Activated T-helper 17 cell treated with anti-CD3 and anti-CD28 coated beads, Interleukin-2, amount 50 U/mL, for 72 hours (primary cell): ENCODE data around the gene MORC3. TPM values are rescaled to one million over a fixed set of nuclear protein-coding genes. Genes with fewer than 3 reads are reported as not detected.
A peak's percentile ranks its signal among the peaks of the same experiment; 100 is the strongest.
"Not testable (repeated sequence)": the region's sequence is repeated elsewhere in the genome, so short reads cannot be mapped to it uniquely, and the experiment has no call there.

Experiments used
- ATAC-seq: fragments of 150-1000 bp; cut with Tn5 transposase; replicated peaks from 2 replicates; pipeline ENCODE4 v1.10.0; 2021; ENCODE audit warnings: mild to moderate bottlenecking, moderate library complexity
- H3K27ac Mint-ChIP-seq: one replicate; pipeline ENCODE4 v1.8.0; 2022; ENCODE audit warnings: mixed read lengths
- H3K27me3 Mint-ChIP-seq: one replicate; pipeline ENCODE4 v1.8.0; 2022; ENCODE audit warnings: mixed read lengths
- H3K36me3 Mint-ChIP-seq: one replicate; pipeline ENCODE4 v1.8.0; 2022; ENCODE audit warnings: low read depth, mild to moderate bottlenecking, mixed read lengths
- H3K4me1 Mint-ChIP-seq: one replicate; pipeline ENCODE4 v1.8.0; 2022; ENCODE audit warnings: mixed read lengths
- H3K4me3 Mint-ChIP-seq: one replicate; pipeline ENCODE4 v1.8.0; 2022; ENCODE audit warnings: mild to moderate bottlenecking, mixed read lengths
- H3K9me3 Mint-ChIP-seq: one replicate; pipeline ENCODE4 v1.8.0; 2022; ENCODE audit warnings: mixed read lengths
- total RNA-seq, 2 donors: library from RNA; stranded (reverse); gene quantifications; one replicate each; pipeline ENCODE4 v1.2.3, GENCODE V29; 2022

Gene MORC3, protein sequence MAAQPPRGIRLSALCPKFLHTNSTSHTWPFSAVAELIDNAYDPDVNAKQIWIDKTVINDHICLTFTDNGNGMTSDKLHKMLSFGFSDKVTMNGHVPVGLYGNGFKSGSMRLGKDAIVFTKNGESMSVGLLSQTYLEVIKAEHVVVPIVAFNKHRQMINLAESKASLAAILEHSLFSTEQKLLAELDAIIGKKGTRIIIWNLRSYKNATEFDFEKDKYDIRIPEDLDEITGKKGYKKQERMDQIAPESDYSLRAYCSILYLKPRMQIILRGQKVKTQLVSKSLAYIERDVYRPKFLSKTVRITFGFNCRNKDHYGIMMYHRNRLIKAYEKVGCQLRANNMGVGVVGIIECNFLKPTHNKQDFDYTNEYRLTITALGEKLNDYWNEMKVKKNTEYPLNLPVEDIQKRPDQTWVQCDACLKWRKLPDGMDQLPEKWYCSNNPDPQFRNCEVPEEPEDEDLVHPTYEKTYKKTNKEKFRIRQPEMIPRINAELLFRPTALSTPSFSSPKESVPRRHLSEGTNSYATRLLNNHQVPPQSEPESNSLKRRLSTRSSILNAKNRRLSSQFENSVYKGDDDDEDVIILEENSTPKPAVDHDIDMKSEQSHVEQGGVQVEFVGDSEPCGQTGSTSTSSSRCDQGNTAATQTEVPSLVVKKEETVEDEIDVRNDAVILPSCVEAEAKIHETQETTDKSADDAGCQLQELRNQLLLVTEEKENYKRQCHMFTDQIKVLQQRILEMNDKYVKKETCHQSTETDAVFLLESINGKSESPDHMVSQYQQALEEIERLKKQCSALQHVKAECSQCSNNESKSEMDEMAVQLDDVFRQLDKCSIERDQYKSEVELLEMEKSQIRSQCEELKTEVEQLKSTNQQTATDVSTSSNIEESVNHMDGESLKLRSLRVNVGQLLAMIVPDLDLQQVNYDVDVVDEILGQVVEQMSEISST
- total RNA-seq: 10 to 100 TPM; 29.5 to 52.4 TPM

DNA sequence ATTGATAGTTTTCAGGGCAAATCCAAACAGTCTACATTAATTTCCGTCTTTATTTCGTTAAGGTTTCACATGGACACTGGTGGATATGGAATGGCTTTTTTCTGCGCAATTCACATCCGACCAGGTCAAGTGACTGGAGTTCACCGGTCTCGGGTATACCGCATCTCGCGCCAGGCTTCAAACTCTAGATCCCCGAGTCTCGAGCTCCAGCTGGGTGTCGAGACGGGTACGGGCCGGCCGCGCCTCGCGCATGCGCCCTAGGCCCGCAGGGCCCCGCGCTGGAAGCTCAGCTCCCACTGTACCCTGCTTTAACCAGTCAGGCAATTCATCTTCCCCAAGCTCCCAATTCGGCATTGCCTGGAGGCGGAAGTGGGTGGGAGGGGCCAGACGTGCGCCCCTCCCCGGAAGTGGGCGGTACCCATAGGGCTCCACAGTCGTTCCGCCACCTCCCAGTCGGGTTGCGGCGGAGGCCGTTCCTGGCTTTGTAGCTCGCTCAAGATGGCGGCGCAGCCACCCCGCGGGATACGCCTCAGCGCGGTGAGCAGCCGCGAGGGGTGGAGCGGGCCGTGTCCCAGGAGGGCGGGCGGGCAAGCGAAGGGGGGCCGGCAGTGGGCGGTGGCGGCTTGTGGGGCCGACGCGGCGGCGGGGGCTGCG, at the start of gene MORC3:
Gene MORC3 (plus strand): TSS at position 431 of the 654 bp plus-strand sequence. CDS start 68 bp downstream, at position 499.
- peaks cover 25% of the 10 kb centered on the region for H3K4me1 Mint-ChIP-seq
- peak within 1 kb of the TSS; percentile 95 for H3K4me3 Mint-ChIP-seq
- H3K27me3 Mint-ChIP-seq: no peaks in the 10 kb centered on the region
- no peaks in the 10 kb centered on the region for H3K9me3 Mint-ChIP-seq
- H3K27ac Mint-ChIP-seq: peak within 1 kb of the TSS; percentile 97
- ATAC-seq: peak; percentile 91
- peaks cover 46% of the 10 kb centered on the region for H3K36me3 Mint-ChIP-seq

DNA sequence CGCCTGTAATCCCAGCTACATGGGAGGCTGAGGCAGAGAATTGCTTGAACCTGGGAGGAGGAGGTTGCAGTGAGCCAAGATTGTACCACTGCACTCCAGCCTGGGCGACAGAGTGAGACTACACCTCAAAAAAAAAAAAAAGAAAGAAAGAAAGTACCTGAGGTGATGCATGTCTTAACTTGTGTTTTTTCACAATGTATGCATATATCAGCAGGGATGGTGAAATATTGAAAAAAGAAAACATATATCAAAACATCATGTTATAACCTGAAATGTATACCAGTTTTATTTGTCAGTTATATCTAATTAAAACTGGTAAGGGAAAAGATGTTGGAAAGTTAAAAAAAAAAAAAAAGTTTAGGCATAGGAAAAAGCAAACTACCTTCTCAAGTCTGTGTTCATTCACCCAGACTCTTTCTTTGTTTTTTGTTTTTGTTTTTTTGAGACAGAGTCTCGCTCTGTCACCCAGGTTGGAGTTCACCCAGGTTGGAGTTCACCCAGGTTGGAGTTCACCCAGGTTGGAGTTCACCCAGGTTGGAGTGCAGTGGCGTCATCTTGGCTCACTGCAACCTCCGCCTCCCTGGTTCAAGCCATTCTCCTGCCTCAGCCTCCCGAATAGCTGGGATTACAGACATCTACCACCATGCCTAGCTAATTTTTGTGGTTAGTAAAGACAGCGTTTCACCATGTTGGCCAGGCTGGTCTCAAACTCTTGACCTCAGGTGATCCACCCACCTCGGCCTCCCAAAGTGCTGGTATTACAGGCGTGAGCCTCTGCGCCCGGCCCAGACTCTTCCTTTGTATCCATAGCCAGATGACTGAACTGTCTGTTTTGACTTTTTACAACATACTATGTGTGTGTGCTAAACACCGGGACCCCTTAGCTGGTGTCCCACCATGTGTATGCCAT, 49.0 kb upstream of the MORC3 start:
- H3K4me1 Mint-ChIP-seq, H3K27me3 Mint-ChIP-seq, H3K27ac Mint-ChIP-seq, H3K9me3 Mint-ChIP-seq, ATAC-seq, H3K4me3 Mint-ChIP-seq: not testable (repeated sequence)
- peaks cover 25% of the 10 kb centered on the region for H3K36me3 Mint-ChIP-seq

DNA sequence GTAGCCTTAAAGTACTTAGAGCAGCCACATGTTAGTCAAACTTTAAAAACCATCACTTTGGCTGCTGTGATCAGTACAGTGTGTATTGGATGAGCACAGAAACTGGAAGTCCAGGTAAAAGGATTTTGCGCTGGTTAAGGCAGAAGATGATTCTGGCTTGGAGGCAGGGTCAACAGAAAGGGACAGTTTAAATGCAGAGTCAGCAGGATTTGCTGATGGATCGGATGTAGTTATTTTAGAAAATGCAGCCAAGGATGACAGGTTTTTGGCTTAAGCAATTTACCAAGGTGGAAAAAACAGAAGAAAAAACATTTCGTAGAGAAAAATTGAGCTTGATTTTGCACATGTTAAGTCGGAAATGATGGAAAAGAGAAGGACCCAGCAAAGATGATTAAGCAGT, 45.9 kb upstream of the MORC3 start:
- Mint-ChIP-seq H3K9me3 (no peaks in the 10 kb centered on the region), H3K36me3 (peaks cover 45% of the 10 kb centered on the region), H3K27ac (peak overlapping the region; percentile 34), H3K27me3 (no peaks in the 10 kb centered on the region), H3K4me3 (no peak overlapping the region), H3K4me1 (peaks cover 4% of the 10 kb centered on the region)
- no peak for ATAC-seq

DNA sequence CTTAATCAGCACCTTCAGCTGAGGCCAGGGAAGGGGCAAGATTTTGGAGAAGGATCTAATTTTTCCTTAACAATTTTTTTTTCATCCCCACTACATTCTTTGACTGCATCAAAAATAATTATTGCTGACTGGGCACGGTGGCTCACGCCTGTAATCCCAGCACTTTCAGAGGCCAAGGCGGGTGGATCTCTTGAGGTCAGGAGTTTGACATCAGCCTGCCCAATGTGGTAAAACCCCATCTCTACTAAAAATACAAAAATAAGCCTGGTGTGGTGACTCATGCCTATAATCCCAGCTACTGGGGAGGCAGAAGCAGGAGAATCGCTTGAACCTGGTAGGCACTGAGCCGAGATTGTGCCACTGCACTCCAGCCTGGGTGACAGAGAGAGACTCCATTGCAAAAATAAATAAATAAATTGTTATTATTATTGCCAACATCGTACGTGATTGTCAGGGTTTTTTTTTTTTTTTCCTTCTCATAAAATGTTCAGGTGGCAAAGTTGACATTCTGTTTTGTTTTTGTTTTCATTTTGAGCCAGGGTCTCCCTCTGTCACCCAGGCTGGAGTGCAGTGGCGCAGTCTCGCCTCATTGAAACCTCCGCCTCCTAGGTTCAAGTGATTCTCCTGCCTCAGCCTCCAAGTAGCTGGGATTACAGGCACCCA, 37.3 kb upstream of the MORC3 start:
- no peaks in the 10 kb centered on the region for H3K9me3 Mint-ChIP-seq
- H3K36me3 Mint-ChIP-seq: peaks cover 57% of the 10 kb centered on the region
- H3K27ac Mint-ChIP-seq: no peak overlapping the region
- H3K4me1 Mint-ChIP-seq: no peaks in the 10 kb centered on the region
- H3K4me3 Mint-ChIP-seq: no peak overlapping the region
- no peaks in the 10 kb centered on the region for H3K27me3 Mint-ChIP-seq
- peak; percentile 62 for ATAC-seq

DNA sequence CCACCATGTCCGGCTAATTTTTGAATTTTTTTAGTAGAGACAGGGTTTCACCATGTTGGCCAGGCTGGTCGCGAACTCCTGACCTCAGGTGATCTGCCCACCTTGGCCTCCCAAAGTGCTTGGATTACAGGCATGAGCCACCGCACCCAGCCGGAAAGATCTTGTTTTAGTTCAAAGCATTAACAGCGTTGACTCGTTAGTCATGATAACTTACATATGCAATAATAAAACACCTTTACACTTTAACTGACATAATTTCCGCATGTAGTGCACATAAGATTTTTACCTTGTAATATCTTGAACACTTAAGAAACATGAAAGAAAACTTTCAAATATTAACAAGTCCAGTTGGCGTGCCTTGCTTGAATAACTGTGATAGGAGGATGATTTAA, 36.8 kb upstream of the MORC3 start:
- ATAC-seq, H3K27me3 Mint-ChIP-seq, H3K27ac Mint-ChIP-seq, H3K4me1 Mint-ChIP-seq, H3K9me3 Mint-ChIP-seq, H3K4me3 Mint-ChIP-seq: not testable (repeated sequence)
- peaks cover 52% of the 10 kb centered on the region for H3K36me3 Mint-ChIP-seq

DNA sequence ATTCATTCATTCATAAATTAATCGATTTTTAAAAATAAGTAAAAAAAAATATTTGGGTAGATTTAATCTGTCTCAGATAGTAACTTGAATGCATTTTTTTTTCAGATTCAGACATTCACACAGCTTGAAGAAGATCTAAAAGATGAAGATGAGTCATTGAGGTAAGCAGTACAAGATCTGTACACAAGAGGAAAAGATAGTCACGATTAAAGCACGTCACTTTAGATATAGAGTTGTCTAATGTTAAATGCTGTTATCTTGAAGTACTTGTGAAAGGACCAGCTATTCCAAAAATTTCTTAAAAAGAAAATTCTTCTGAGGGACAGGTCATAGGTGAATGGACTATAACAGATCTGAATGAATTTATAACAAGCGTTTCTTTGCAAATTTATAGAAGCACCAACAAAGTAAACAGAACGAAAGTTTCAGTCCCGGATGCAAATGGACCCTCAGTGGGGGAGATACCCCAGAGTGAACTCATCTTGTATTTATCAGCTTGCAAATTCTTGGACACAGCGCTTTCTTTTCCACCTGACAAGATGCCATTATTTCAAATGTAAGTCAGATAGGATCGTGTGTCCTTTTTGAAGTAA, 31.2 kb upstream of the MORC3 start:
- peak; percentile 82 for ATAC-seq
- peak overlapping the region; percentile 63 for H3K4me3 Mint-ChIP-seq
- peaks cover 18% of the 10 kb centered on the region for H3K4me1 Mint-ChIP-seq
- H3K27me3 Mint-ChIP-seq: no peaks in the 10 kb centered on the region
- no peaks in the 10 kb centered on the region for H3K9me3 Mint-ChIP-seq
- peak overlapping the region; percentile 91 for H3K27ac Mint-ChIP-seq
- H3K36me3 Mint-ChIP-seq: peaks cover 36% of the 10 kb centered on the region

DNA sequence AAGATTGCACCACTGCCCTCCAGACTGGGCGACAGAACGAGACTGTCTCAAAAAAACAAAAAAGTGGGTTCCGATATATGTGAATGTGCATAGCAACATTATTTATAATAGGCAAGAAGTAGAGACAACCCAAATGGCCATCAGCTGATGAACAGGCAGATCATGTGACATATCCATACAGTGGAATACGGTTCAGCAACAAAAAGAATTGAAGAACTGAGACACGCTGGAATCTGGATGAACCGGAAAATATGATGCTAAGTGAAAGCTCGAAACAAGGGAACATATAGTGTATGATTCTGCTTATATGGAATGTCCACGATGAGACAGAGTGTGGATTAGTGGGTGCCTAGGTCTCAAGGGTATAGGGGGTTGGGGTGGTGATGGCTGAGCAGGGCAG, 28.5 kb upstream of the MORC3 start:
- peaks cover 18% of the 10 kb centered on the region for H3K4me1 Mint-ChIP-seq
- H3K27ac Mint-ChIP-seq: no peak overlapping the region
- no peaks in the 10 kb centered on the region for H3K27me3 Mint-ChIP-seq
- H3K9me3 Mint-ChIP-seq: no peaks in the 10 kb centered on the region
- peaks cover 30% of the 10 kb centered on the region for H3K36me3 Mint-ChIP-seq
- no peak overlapping the region for H3K4me3 Mint-ChIP-seq
- no peak for ATAC-seq

DNA sequence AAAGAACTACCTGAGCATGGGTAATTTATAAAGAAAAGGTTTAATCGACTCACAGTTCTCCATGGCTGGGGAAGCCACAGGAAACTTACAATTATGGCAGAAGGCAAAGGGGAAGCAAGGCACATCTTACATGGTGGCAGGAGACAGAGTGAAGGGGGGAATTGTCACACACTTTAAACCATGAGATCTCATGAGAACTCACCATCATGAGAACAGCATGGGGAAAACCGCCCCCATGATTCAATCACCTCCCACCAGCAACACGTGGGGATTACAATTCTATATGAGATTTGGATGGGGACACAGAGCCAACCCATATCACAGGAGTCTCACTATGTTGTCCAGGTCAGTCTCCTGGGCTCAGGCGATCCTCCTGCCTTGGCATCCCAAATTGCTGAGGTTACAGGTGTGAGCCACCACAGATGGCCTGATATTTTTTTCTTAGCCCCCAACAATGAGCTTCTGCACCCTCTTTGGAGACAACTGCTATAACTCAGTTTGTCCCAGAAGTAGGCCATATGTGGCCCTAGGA, 22.5 kb upstream of the MORC3 start:
- H3K4me1 Mint-ChIP-seq: peaks cover 22% of the 10 kb centered on the region
- no peaks in the 10 kb centered on the region for H3K9me3 Mint-ChIP-seq
- peaks cover 10% of the 10 kb centered on the region for H3K36me3 Mint-ChIP-seq
- ATAC-seq: no peak
- no peaks in the 10 kb centered on the region for H3K27me3 Mint-ChIP-seq
- peak overlapping the region; percentile 73 for H3K4me3 Mint-ChIP-seq
- peak overlapping the region; percentile 84 for H3K27ac Mint-ChIP-seq

DNA sequence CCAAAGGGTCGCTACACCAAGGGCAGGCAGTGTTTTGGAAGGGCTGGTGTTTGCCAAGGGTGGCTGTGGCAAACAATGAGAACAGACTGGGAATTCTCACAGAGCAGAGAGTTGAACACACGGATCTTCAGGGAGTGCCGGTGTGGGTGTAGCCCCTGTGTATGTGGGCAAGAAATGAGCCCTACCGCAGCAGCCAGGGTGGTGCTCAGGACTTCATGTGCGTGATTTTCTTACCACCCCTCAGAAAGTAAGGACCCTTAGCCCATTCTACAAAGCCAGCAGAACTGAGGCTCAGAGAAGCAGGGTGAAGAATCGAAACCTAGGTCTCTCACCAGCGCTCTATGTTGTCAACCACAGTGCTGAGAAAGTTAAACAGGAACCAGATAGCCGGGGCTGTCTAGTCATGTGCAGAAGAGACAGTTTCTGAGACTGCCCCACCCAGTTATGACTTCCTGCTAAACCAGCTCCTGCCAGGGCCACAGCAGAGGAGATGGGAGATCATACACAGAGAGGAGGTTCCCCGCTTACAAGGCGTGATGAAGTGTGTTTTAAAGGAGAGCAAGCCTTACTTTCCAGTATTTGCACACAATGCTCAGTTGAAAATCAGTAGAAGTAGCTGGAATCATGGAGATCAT, 21.9 kb upstream of the MORC3 start:
- H3K4me1 Mint-ChIP-seq: peaks cover 22% of the 10 kb centered on the region
- ATAC-seq: peak; percentile 98
- peak overlapping the region; percentile 84 for H3K27ac Mint-ChIP-seq
- H3K9me3 Mint-ChIP-seq: no peaks in the 10 kb centered on the region
- peaks cover 5% of the 10 kb centered on the region for H3K36me3 Mint-ChIP-seq
- H3K27me3 Mint-ChIP-seq: no peaks in the 10 kb centered on the region
- H3K4me3 Mint-ChIP-seq: peak overlapping the region; percentile 73

DNA sequence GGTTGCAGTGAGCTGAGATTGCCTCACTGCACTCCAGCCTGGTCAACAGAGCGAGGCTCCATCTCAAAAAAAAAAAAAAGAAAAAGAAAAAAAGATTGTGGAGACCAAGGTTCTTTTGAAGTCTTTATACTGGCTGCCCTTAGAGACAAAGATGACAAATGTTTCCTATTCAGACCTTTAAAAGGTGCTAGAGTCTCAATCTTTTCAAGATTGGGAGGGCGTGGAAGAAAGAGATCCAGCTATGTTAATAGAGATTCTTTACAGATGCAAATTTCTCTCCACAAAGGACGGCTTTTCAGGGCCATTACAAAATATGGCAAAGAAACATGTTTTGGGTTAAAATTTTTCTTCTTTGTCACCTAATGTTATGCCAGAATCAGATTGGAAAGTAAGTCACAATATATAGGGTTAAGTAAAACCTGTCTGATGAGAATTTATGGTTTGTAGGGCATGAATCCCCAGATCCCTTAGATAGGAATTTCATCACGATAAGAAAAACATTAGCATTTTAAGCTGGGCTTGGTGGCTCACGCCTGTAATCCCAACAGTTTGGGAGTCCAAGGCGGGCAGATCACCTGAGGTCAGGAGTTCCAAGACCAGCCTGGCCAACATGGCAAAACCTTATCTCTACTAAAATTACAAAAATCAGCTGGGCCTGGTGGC, 13.0 kb upstream of the MORC3 start:
- peaks cover 4% of the 10 kb centered on the region for H3K4me1 Mint-ChIP-seq
- H3K27ac Mint-ChIP-seq: no peak overlapping the region
- H3K9me3 Mint-ChIP-seq: no peaks in the 10 kb centered on the region
- H3K4me3 Mint-ChIP-seq: no peak overlapping the region
- no peaks in the 10 kb centered on the region for H3K27me3 Mint-ChIP-seq
- ATAC-seq: no peak
- no peaks in the 10 kb centered on the region for H3K36me3 Mint-ChIP-seq

DNA sequence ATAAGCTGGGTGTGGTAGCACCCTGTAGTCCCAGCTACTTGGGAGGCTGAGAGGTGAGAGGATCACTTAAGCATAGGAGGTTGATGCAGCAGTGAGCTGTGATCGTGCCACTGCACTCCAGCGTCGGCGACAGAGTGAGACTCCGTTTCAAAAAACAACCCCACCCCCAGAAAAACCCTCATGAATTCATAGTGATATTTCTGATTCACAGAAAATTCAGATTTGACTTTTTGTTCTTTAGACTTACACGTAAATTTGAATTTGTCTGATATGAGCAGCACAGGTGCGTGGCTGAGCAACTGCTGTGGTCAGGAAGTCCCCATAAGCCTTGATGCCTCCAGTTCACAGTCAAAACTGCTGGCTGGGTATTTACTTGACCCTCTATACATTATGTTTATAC, 10.0 kb upstream of the MORC3 start:
- Mint-ChIP-seq H3K4me1 (no peaks in the 10 kb centered on the region), H3K36me3 (no peaks in the 10 kb centered on the region), H3K4me3 (peak overlapping the region; percentile 37), H3K27me3 (no peaks in the 10 kb centered on the region), H3K9me3 (no peaks in the 10 kb centered on the region), H3K27ac (peak overlapping the region; percentile 60)
- peak; percentile 100 for ATAC-seq

DNA sequence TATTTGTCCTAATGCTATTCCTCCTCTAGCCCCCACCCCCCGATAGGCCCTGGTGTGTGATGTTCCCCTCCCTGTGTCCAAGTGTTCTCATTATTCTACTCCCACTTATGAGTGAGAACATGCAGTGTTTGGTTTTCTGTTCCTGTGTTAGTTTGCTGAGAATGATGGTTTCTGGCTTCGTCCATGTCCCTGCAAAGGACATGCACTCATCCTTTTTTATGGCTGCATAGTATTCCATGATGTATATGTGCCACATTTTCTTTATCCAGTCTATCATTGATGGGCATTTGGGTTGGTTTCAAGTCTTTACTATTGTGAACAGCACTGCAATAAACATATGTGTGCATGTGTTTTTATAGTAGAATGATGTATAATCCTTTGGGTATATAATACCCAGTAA, 6.6 kb upstream of the MORC3 start:
- not testable (repeated sequence) for H3K9me3 Mint-ChIP-seq, ATAC-seq, H3K36me3 Mint-ChIP-seq, H3K27me3 Mint-ChIP-seq, H3K4me1 Mint-ChIP-seq, H3K27ac Mint-ChIP-seq, H3K4me3 Mint-ChIP-seq
